Endothelial cell of umbilical vein (primary cell): ENCODE data around the gene KLHL6. TPM values are rescaled to one million over a fixed set of nuclear protein-coding genes. Genes with fewer than 3 reads are reported as not detected.
A peak's percentile ranks its signal among the peaks of the same experiment; 100 is the strongest.

Experiments
- BruUV-seq: library from RNA; stranded (reverse); fragments of 400-500 nt; replicated peaks from 2 replicates; lab custom pipeline; 2021; lab: Mats Ljungman, UMichigan
- CTCF ChIA-PET: fragments of 300-600, 350-600 bp; sonication (Branson Sonifier 250); formaldehyde crosslinking; loops from one replicate; lab custom pipeline; 2021; ENCODE audit warnings: antibody characterized with exemption, inconsistent platforms; lab: Charles Lee
- POLR2A ChIA-PET: fragments of 300-600, 350-600 bp; sonication (Branson Sonifier 250); formaldehyde crosslinking; loops from one replicate; lab custom pipeline; 2021; ENCODE audit warnings: antibody characterized with exemption, inconsistent platforms; lab: Charles Lee
- DNase-seq: peaks from one replicate; pipeline ENCODE4 v3.0.0-alpha.2; 2011; ENCODE audit warnings: low read depth, low spot score
- FAIRE-seq: peaks from 2 replicates; lab custom pipeline; 2011; peaks lifted over from hg19 to GRCh38; lab: Jason Lieb, UNC
- H2AFZ ChIP-seq: 2 replicates; pipeline ENCODE4 v1.6.0; 2012; ENCODE audit warnings: low read depth, low read length, control low read depth, inconsistent platforms
- H3K27ac ChIP-seq: 2 replicates; pipeline ENCODE4 v1.5.1; 2011; ENCODE audit warnings: low read depth, mild to moderate bottlenecking, control low read depth, low read length, moderate library complexity; ENCODE audit not compliant: insufficient read depth
- H3K27me3 ChIP-seq, 2 experiments: 2 replicates each; pipeline versions ENCODE4 v1.6.0 to v1.6.1; 2011; ENCODE audit warnings: low read length in 2 of 2, mixed read lengths in 1 of 2; ENCODE audit not compliant: control insufficient read depth in 2 of 2, insufficient read depth in 2 of 2
- H3K36me3 ChIP-seq, 2 experiments: 2 replicates in 1 of 2; 3 replicates in 1 of 2; pipeline ENCODE4 v1.5.1; 2011; ENCODE audit warnings: low read length in 2 of 2, mild to moderate bottlenecking in 1 of 2, moderate library complexity in 1 of 2; ENCODE audit not compliant: control insufficient read depth in 2 of 2, insufficient read depth in 2 of 2; ENCODE audit errors: extremely low read depth in 1 of 2
- H3K4me1 ChIP-seq: 3 replicates; pipeline ENCODE4 v1.5.1; 2011; ENCODE audit warnings: mild to moderate bottlenecking, low read length; ENCODE audit not compliant: control insufficient read depth, insufficient read depth; ENCODE audit errors: extremely low read depth
- H3K4me2 ChIP-seq: 2 replicates; pipeline ENCODE4 v1.6.1; 2011; ENCODE audit warnings: low read length, control low read depth, mixed read lengths; ENCODE audit not compliant: insufficient read depth
- H3K4me3 ChIP-seq, 3 experiments: fragments of 200-600 bp in 1 of 3; sonication (generic), shearing (Covaris generic) in 1 of 3; replicated peaks in 1 of 3; 2 replicates each; pipeline ENCODE4 v1.5.1; 2011 to 2016; ENCODE audit warnings: control low read depth in 3 of 3, low read length in 3 of 3, mild to moderate bottlenecking in 2 of 3, inconsistent platforms in 1 of 3, low read depth in 1 of 3, moderate library complexity in 1 of 3; ENCODE audit not compliant: insufficient read depth in 1 of 3
- H3K79me2 ChIP-seq: 2 replicates; pipeline ENCODE4 v1.6.0; 2012; ENCODE audit warnings: low read length, inconsistent platforms; ENCODE audit not compliant: control insufficient read depth, insufficient read depth
- H3K9ac ChIP-seq: replicated peaks from 2 replicates; pipeline ENCODE3; 2011; ENCODE audit warnings: low read length, control low read depth; ENCODE audit not compliant: insufficient read depth; ENCODE audit errors: extremely low read depth
- H3K9me1 ChIP-seq: replicated peaks from 3 replicates; pipeline ENCODE4 v1.6.0; 2011; ENCODE audit warnings: mild to moderate bottlenecking, low read length; ENCODE audit not compliant: control insufficient read depth, insufficient read depth; ENCODE audit errors: extremely low read depth
- H3K9me3 ChIP-seq: replicated peaks from 2 replicates; pipeline ENCODE4 v1.5.1; 2012; ENCODE audit warnings: low read length, inconsistent platforms; ENCODE audit not compliant: control insufficient read depth, insufficient read depth
- H4K20me1 ChIP-seq: replicated peaks from 2 replicates; pipeline ENCODE3; 2011; ENCODE audit warnings: mild to moderate bottlenecking, low read length; ENCODE audit not compliant: control insufficient read depth, insufficient read depth; ENCODE audit errors: extremely low read depth
- EZH2 ChIP-seq: IDR thresholded peaks from 2 replicates; pipeline ENCODE4 v1.6.1; 2012; ENCODE audit warnings: borderline replicate concordance, low read depth, mild to moderate bottlenecking, moderate library complexity, low read length, inconsistent platforms; ENCODE audit not compliant: severe bottlenecking
- FOS ChIP-seq: IDR thresholded peaks from 2 replicates; pipeline ENCODE4 v1.6.1; 2011; ENCODE audit warnings: mild to moderate bottlenecking, low read length, moderate library complexity, borderline replicate concordance; ENCODE audit not compliant: insufficient read depth
- GATA2 ChIP-seq: IDR thresholded peaks from 2 replicates; pipeline ENCODE4 v1.7.0; 2011; ENCODE audit warnings: low read depth, mild to moderate bottlenecking, moderate library complexity, mixed read lengths, low read length; ENCODE audit not compliant: insufficient read length, insufficient read depth
- JUN ChIP-seq: IDR thresholded peaks from 2 replicates; pipeline ENCODE4 v1.6.1; 2011; ENCODE audit warnings: borderline replicate concordance, low read depth; ENCODE audit not compliant: insufficient read length, insufficient read depth
- POLR2A ChIP-seq: IDR thresholded peaks from 2 replicates; pipeline ENCODE4 v1.6.1; 2012; ENCODE audit warnings: low read depth, mild to moderate bottlenecking, control low read depth, low read length
- dilution Hi-C: fragments of 300-500 bp; cut with MboI; formaldehyde crosslinking; loops from one replicate; pipeline ENCODE4 v1.15.0; 2019; ENCODE audit warnings: low sequenced_read_pairs; ENCODE audit not compliant: extremely low pct_ligation_motif_present
- intact Hi-C: fragments of 100-400 bp; cut with micrococcal nuclease; formaldehyde crosslinking; loops from one replicate; pipeline ENCODE4 v1.10.0; 2022
- polyA plus RNA-seq, 4 experiments: library from polyadenylated mRNA; depleted of rRNA in 3 of 4; stranded (reverse) in 3 of 4; unstranded in 1 of 4; fragments of >200 nt; gene quantifications; 2 replicates each; pipeline versions ENCODE4 v1.2.1 to v1.2.3, GENCODE V29; 2011 to 2012; ENCODE audit warnings: missing spikeins in 1 of 4
- total RNA-seq: library from RNA; stranded (reverse); gene quantifications from 2 replicates; pipeline ENCODE4 v1.2.3, GENCODE V29; 2021
- TF ChIP-seq, protein P1 (sequence below), 2 donors: IDR thresholded peaks; 1 replicate in 1 of 2; 2 replicates in 1 of 2; pipeline ENCODE4 v1.5.1; 2011; ENCODE audit warnings: low read length in 2 of 2, mild to moderate bottlenecking in 2 of 2, moderate library complexity in 2 of 2, control low read depth in 1 of 2, inconsistent platforms in 1 of 2, low read depth in 1 of 2; ENCODE audit not compliant: insufficient read depth in 1 of 2; ENCODE audit errors: extremely low read depth in 1 of 2
- TF ChIP-seq, protein P2 (sequence below): IDR thresholded peaks from 2 replicates; pipeline ENCODE4 v1.6.1; 2011; ENCODE audit not compliant: insufficient read depth, insufficient read length

KLHL6 gene
- total and polyA plus RNA-seq, 2 donors (not counting 3 experiments of a cell fraction or from before 2014, with no cell fraction given) = 5.7 to 12.6 TPM

DNA sequence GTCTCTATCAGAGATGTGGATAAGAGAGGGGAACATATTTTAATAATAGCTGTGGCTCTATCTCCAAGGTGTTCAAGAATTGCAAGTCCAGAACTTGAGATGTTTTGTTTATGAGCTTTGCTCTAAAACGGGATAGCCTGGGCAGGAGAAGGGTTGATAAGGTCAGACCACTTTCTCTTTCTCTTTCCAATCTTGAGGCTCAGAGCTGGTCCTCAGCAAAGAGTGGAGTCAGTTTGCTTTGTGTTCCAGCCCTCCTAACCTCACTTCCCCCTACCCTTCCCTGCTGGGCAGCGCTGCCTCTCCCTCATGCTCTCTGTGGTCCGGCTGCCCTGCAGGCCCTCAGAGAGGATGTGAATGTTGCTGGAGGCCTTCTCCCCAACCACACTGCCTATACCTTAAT, 13.8 kb downstream of the KLHL6 start:
- Histone ChIP-seq H2AFZ (no peak overlapping the region), H4K20me1 (no peaks in the 10 kb centered on the region), H3K9ac (no peak overlapping the region), H3K36me3 (no peaks in the 10 kb centered on the region), H3K9me3 (no peaks in the 10 kb centered on the region), H3K27ac (no peak overlapping the region), H3K4me2 (no peak overlapping the region), H3K4me3 (no peak overlapping the region), H3K27me3 (no peaks in the 10 kb centered on the region), H3K9me1 (no peaks in the 10 kb centered on the region), H3K4me1 (no peaks in the 10 kb centered on the region), H3K79me2 (peaks cover 22% of the 10 kb centered on the region)
- DNase-seq (peak; percentile 9), FAIRE-seq (no peak)
- dilution Hi-C loops (no loop called here), intact Hi-C loops (no loop called here)
- no TSS peak for BruUV-seq
- POLR2A ChIA-PET = no interaction called here
- CTCF ChIA-PET = interaction anchor here (0.9 to 2.2 kb wide), 3 partner anchors 11 to 21 kb away, joined by 3 to 7 read pairs (median 3); no protein-coding TSS in a partner anchor
- no peak for TF ChIP-seq FOS

DNA sequence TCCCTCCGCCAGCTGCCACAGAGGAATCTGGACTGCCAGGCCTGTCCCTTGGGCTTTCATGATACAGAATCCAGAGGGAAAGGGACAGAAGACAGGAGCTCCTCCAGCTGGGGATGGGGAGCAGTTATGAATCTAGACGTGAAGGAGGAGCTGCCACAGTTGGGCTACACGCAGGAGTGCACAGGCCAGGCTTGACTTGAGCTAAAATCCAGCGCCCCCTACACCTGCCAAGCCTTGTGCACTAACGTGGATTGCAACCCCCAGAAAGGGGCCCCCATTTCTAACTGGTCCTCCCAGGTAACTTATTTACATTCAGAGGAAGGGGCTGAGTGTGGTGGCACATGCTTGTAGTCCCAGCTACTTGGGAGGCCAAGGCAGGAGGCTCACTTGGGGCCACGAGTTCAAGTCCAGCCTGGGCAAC, 14.3 kb downstream of the KLHL6 start:
- no peaks in the 10 kb centered on the region for H3K36me3 ChIP-seq
- no peak overlapping the region for H3K4me2 ChIP-seq
- DNase-seq = no peak
- no peaks in the 10 kb centered on the region for H3K27me3 ChIP-seq
- H4K20me1 ChIP-seq = no peaks in the 10 kb centered on the region
- H3K4me3 ChIP-seq = no peak overlapping the region
- no peak overlapping the region for H3K9ac ChIP-seq
- ChIA-PET CTCF (interaction anchor here (0.9 to 2.2 kb wide), 3 partner anchors 11 to 21 kb away, joined by 3 to 7 read pairs (median 3); no protein-coding TSS in a partner anchor), POLR2A (no interaction called here)
- FAIRE-seq = no peak
- BruUV-seq = no TSS peak
- H3K79me2 ChIP-seq = peaks cover 17% of the 10 kb centered on the region
- no peak overlapping the region for H2AFZ ChIP-seq
- no peaks in the 10 kb centered on the region for H3K9me1 ChIP-seq
- dilution Hi-C loops = no loop called here
- H3K27ac ChIP-seq = no peak overlapping the region
- TF ChIP-seq, protein P1, sequence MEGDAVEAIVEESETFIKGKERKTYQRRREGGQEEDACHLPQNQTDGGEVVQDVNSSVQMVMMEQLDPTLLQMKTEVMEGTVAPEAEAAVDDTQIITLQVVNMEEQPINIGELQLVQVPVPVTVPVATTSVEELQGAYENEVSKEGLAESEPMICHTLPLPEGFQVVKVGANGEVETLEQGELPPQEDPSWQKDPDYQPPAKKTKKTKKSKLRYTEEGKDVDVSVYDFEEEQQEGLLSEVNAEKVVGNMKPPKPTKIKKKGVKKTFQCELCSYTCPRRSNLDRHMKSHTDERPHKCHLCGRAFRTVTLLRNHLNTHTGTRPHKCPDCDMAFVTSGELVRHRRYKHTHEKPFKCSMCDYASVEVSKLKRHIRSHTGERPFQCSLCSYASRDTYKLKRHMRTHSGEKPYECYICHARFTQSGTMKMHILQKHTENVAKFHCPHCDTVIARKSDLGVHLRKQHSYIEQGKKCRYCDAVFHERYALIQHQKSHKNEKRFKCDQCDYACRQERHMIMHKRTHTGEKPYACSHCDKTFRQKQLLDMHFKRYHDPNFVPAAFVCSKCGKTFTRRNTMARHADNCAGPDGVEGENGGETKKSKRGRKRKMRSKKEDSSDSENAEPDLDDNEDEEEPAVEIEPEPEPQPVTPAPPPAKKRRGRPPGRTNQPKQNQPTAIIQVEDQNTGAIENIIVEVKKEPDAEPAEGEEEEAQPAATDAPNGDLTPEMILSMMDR (IDR thresholded peaks at IDR 0.05; ENCODE audit: extremely low read depth in 1 of 2, insufficient read depth in 1 of 2, low read depth in 1 of 2, low read length in 2 of 2) = no peak
- TF ChIP-seq GATA2 = no peak
- TF ChIP-seq JUN = no peak
- TF ChIP-seq EZH2 = no peak
- TF ChIP-seq FOS = no peak
- TF ChIP-seq, protein P2, sequence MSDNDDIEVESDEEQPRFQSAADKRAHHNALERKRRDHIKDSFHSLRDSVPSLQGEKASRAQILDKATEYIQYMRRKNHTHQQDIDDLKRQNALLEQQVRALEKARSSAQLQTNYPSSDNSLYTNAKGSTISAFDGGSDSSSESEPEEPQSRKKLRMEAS = no peak
- no peak for TF ChIP-seq POLR2A
- no peaks in the 10 kb centered on the region for H3K9me3 ChIP-seq
- intact Hi-C loops = no loop called here
- H3K4me1 ChIP-seq = no peaks in the 10 kb centered on the region
